ENCODE data around the gene GSK3B. TPM values are rescaled to one million over a fixed set of nuclear protein-coding genes. Genes with fewer than 3 reads are reported as not detected.

Gene GSK3B
- total and polyA plus RNA-seq, 2 donors (not counting 1 experiment from before 2014, with no cell fraction given) = 12.3 to 33.3 TPM

GRCh38 chr3:120125992-120126391, 31.7 kb upstream of the GSK3B start:
- H3K4me3 Mint-ChIP-seq = no peak overlapping the region
- Histone ChIP-seq H3K36me3 (replicated peaks in 1 of 2; ENCODE audit: control extremely low read depth in 1 of 2, control insufficient read depth in 1 of 2, extremely low read depth in 1 of 2, insufficient read depth in 2 of 2, low read length in 1 of 2) (no peaks in the 10 kb centered on the region), H3K4me1 (ENCODE audit: control insufficient read depth in 2 of 2, insufficient read depth in 2 of 2, low read length in 2 of 2) (no peaks in the 10 kb centered on the region), H3K27me3 (replicated peaks in 1 of 4; ENCODE audit: control extremely low read depth in 1 of 4, control insufficient read depth in 3 of 4, insufficient read depth in 4 of 4, low read length in 3 of 4) (no peaks in the 10 kb centered on the region), H3K4me2 (replicated peaks; ENCODE audit: low read depth, low read length, poor library complexity, severe bottlenecking) (no peak overlapping the region), H3K79me2 (ENCODE audit: control insufficient read depth, insufficient read depth, low read length) (no peaks in the 10 kb centered on the region), H2AFZ (ENCODE audit: insufficient read depth, low read depth, low read length, poor library complexity, severe bottlenecking) (no peak overlapping the region), H3K9me3 (ENCODE audit: control extremely low read depth in 1 of 3, control insufficient read depth in 2 of 3, insufficient read depth in 1 of 3, low read length in 2 of 3) (peaks cover 0 to 9% (median 0%) of the 10 kb centered on the region in 3 donors), H4K20me1 (ENCODE audit: control insufficient read depth, insufficient read depth, low read length, poor library complexity, severe bottlenecking) (no peaks in the 10 kb centered on the region), H3K4me3 (ENCODE audit: control extremely low read depth in 1 of 5, extremely low read depth in 1 of 5, insufficient read depth in 1 of 5, low read depth in 2 of 5, low read length in 4 of 5) (no peak overlapping the region), H3K27ac (ENCODE audit: low read length in 2 of 2) (no peak overlapping the region), H3K9ac (ENCODE audit: low read length) (no peak overlapping the region)
- no peak for TF ChIP-seq EZH2 (IDR thresholded peaks at IDR 0.05; ENCODE audit: borderline replicate concordance, insufficient read depth, low read depth, low read length, poor library complexity, severe bottlenecking)
- TF ChIP-seq, protein P1, sequence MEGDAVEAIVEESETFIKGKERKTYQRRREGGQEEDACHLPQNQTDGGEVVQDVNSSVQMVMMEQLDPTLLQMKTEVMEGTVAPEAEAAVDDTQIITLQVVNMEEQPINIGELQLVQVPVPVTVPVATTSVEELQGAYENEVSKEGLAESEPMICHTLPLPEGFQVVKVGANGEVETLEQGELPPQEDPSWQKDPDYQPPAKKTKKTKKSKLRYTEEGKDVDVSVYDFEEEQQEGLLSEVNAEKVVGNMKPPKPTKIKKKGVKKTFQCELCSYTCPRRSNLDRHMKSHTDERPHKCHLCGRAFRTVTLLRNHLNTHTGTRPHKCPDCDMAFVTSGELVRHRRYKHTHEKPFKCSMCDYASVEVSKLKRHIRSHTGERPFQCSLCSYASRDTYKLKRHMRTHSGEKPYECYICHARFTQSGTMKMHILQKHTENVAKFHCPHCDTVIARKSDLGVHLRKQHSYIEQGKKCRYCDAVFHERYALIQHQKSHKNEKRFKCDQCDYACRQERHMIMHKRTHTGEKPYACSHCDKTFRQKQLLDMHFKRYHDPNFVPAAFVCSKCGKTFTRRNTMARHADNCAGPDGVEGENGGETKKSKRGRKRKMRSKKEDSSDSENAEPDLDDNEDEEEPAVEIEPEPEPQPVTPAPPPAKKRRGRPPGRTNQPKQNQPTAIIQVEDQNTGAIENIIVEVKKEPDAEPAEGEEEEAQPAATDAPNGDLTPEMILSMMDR (IDR thresholded peaks at IDR 0.05) = no peak
- H3K9me3 Mint-ChIP-seq (ENCODE audit: insufficient read depth) = no peaks in the 10 kb centered on the region
- POLR2A ChIA-PET = no interaction called here
- DNase-seq (no peak), ATAC-seq (ENCODE audit: low read depth) (no peak)
- no peaks in the 10 kb centered on the region for H3K4me1 Mint-ChIP-seq
- no peak overlapping the region for H3K27ac Mint-ChIP-seq
- CTCF ChIA-PET = interaction anchor here (1.1 kb wide), 1 partner anchor 307 kb away, joined by 3 read pairs; no protein-coding TSS in a partner anchor
- intact Hi-C loops (cut with micrococcal nuclease) = no loop called here
- H3K27me3 Mint-ChIP-seq = peaks cover 4% of the 10 kb centered on the region

DNA sequence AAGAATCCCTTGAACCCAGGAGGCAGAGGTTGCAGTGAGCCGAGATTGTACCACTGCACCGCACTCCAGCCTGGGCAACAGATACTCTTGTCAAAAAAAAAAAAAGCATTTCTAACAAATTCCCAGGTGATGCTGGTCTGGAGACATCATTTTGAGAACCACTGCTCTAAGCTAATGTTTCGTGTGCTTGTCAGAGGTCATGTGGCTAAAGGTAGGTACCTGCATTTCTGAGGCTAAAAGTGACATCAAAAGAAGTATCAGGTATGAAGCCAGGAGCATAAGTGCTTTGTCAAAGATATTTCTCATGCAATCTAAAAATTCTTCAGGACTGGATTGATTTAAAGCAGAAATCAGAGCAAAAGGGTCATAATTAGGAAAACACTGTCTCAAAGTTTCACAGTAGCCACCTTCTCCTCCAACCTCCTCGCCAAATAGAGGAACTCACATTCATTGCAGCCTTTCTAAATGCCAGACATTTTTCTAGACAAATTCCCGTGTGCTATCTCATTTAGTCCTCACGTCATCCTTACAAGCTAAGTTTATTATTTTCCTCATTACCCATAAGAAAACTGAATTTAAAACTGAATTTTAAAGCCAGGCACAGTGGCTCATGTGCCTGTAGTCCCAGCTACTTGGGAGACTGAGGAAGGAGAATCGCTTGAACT, 25.7 kb upstream of the GSK3B start:
- peaks cover 7% of the 10 kb centered on the region for H3K27me3 Mint-ChIP-seq
- CTCF ChIA-PET = interaction anchor here (0.8 kb wide), 1 partner anchor 293 kb away, joined by 3 read pairs; no protein-coding TSS in a partner anchor

More for the DNA sequence above, 25.7 kb upstream of the GSK3B start:
- no peak for ATAC-seq (ENCODE audit: low read depth)
- H3K4me3 Mint-ChIP-seq = no peak overlapping the region
- H3K27ac Mint-ChIP-seq = no peak overlapping the region
- H3K9me3 ChIP-seq (ENCODE audit: control extremely low read depth in 1 of 3, control insufficient read depth in 2 of 3, insufficient read depth in 1 of 3, low read length in 2 of 3) = peaks cover 3 to 11% (median 4%) of the 10 kb centered on the region in 3 donors
- no peaks in the 10 kb centered on the region for H3K27me3 ChIP-seq (replicated peaks in 1 of 4; ENCODE audit: control extremely low read depth in 1 of 4, control insufficient read depth in 3 of 4, insufficient read depth in 4 of 4, low read length in 3 of 4)
- no peaks in the 10 kb centered on the region for H3K36me3 ChIP-seq (replicated peaks in 1 of 2; ENCODE audit: control extremely low read depth in 1 of 2, control insufficient read depth in 1 of 2, extremely low read depth in 1 of 2, insufficient read depth in 2 of 2, low read length in 1 of 2)
- no peak overlapping the region for H3K9ac ChIP-seq (ENCODE audit: low read length)
- no peak overlapping the region for H2AFZ ChIP-seq (ENCODE audit: insufficient read depth, low read depth, low read length, poor library complexity, severe bottlenecking)
- H3K79me2 ChIP-seq (ENCODE audit: control insufficient read depth, insufficient read depth, low read length) = no peaks in the 10 kb centered on the region
- TF ChIP-seq, protein P1 (IDR thresholded peaks at IDR 0.05) = no peak
- TF ChIP-seq EZH2 (IDR thresholded peaks at IDR 0.05; ENCODE audit: borderline replicate concordance, insufficient read depth, low read depth, low read length, poor library complexity, severe bottlenecking) = no peak
- no peaks in the 10 kb centered on the region for H4K20me1 ChIP-seq (ENCODE audit: control insufficient read depth, insufficient read depth, low read length, poor library complexity, severe bottlenecking)
- intact Hi-C loops (cut with micrococcal nuclease) = no loop called here
- no peaks in the 10 kb centered on the region for H3K4me1 Mint-ChIP-seq
- POLR2A ChIA-PET = no interaction called here
- no peak overlapping the region for H3K27ac ChIP-seq (ENCODE audit: low read length in 2 of 2)
- H3K4me3 ChIP-seq (ENCODE audit: control extremely low read depth in 1 of 5, extremely low read depth in 1 of 5, insufficient read depth in 1 of 5, low read depth in 2 of 5, low read length in 4 of 5) = no peak overlapping the region
- peaks cover 5% of the 10 kb centered on the region for H3K9me3 Mint-ChIP-seq (ENCODE audit: insufficient read depth)
- 96% methylated on average over 3 of the region's 7 CpGs for WGBS (ENCODE audit: insufficient coverage)
- no peaks in the 10 kb centered on the region for H3K4me1 ChIP-seq (ENCODE audit: control insufficient read depth in 2 of 2, insufficient read depth in 2 of 2, low read length in 2 of 2)
- H3K4me2 ChIP-seq (replicated peaks; ENCODE audit: low read depth, low read length, poor library complexity, severe bottlenecking) = no peak overlapping the region
- no peak for DNase-seq

Data from B cell (primary cell).